ENCODE measurements around the gene RIPK1.
"Not testable (repeated sequence)": the region's sequence is repeated elsewhere in the genome, so short reads cannot be mapped to it uniquely, and the experiment has no call there.

The RIPK1 gene

GRCh38 chr6:3053231-3053508 is 15.1 kb upstream of the RIPK1 start:
- peak overlapping the region; percentile 73 to 84 (median 82) for H3K4me3 Mint-ChIP-seq
- no peak for TF ChIP-seq CTCF (IDR thresholded peaks at IDR 0.05; ENCODE audit: unreplicated experiment in 3 of 3)
- H3K36me3 Mint-ChIP-seq (ENCODE audit: low read depth): no peaks in the 10 kb centered on the region
- peaks cover 28% of the 10 kb centered on the region for H3K27me3 Mint-ChIP-seq (ENCODE audit: low read depth)
- peak overlapping the region in 1 of 3 experiments; percentile 3 for H3K27ac Mint-ChIP-seq
- H3K9me3 Mint-ChIP-seq: no peaks in the 10 kb centered on the region
- peaks cover 30% of the 10 kb centered on the region for H3K4me1 Mint-ChIP-seq

- H3K27me3 Mint-ChIP-seq (ENCODE audit: low read depth): peaks cover 23% of the 10 kb centered on the region
- not testable (repeated sequence) for H3K36me3 Mint-ChIP-seq (ENCODE audit: low read depth); H3K9me3 Mint-ChIP-seq
- peak overlapping the region; percentile 47 to 88 (median 70) for H3K27ac Mint-ChIP-seq
- peaks cover 30% of the 10 kb centered on the region for H3K4me1 Mint-ChIP-seq
- H3K4me3 Mint-ChIP-seq: peak overlapping the region; percentile 73 to 84 (median 82)
These were observed 13.8 kb upstream of the RIPK1 start for GRCh38 chr6:3054229-3055157.

- peak overlapping the region; percentile 73 to 84 (median 82) for H3K4me3 Mint-ChIP-seq
- not testable (repeated sequence) for H3K36me3 Mint-ChIP-seq (ENCODE audit: low read depth); H3K9me3 Mint-ChIP-seq
- peak overlapping the region; percentile 47 to 88 (median 70) for H3K27ac Mint-ChIP-seq
- H3K27me3 Mint-ChIP-seq (ENCODE audit: low read depth): peaks cover 26% of the 10 kb centered on the region
- peaks cover 30% of the 10 kb centered on the region for H3K4me1 Mint-ChIP-seq
These were observed 13.2 kb upstream of the RIPK1 start for GRCh38 chr6:3055158-3055499.

GRCh38 chr6:3057063-3057770 is 11.1 kb upstream of the RIPK1 start:
- Mint-ChIP-seq H3K27ac (no peak overlapping the region), H3K36me3 (ENCODE audit: low read depth) (no peaks in the 10 kb centered on the region), H3K9me3 (no peaks in the 10 kb centered on the region), H3K4me1 (peaks cover 28% of the 10 kb centered on the region), H3K4me3 (no peak overlapping the region), H3K27me3 (ENCODE audit: low read depth) (peaks cover 25% of the 10 kb centered on the region)
- TF ChIP-seq CTCF (IDR thresholded peaks at IDR 0.05; ENCODE audit: unreplicated experiment in 3 of 3): no peak

- H3K36me3 Mint-ChIP-seq (ENCODE audit: low read depth): no peaks in the 10 kb centered on the region
- no peak for TF ChIP-seq CTCF (IDR thresholded peaks at IDR 0.05; ENCODE audit: unreplicated experiment in 3 of 3)
These were observed 9.3 kb upstream of the RIPK1 start for GRCh38 chr6:3058957-3059356.

GRCh38 chr6:3060092-3060491 is 8.2 kb upstream of the RIPK1 start:
- not testable (repeated sequence) for H3K27ac Mint-ChIP-seq; H3K36me3 Mint-ChIP-seq (ENCODE audit: low read depth); H3K27me3 Mint-ChIP-seq (ENCODE audit: low read depth); H3K9me3 Mint-ChIP-seq; H3K4me1 Mint-ChIP-seq
- peak overlapping the region in 1 of 3 experiments; percentile 36 for H3K4me3 Mint-ChIP-seq

More at GRCh38 chr6:3058957-3059356, 9.3 kb upstream of the RIPK1 start:
- Mint-ChIP-seq H3K9me3 (no peaks in the 10 kb centered on the region), H3K4me1 (peaks cover 17% of the 10 kb centered on the region), H3K27ac (no peak overlapping the region), H3K4me3 (no peak overlapping the region), H3K27me3 (ENCODE audit: low read depth) (peaks cover 18% of the 10 kb centered on the region)

- Mint-ChIP-seq H3K27me3 (ENCODE audit: low read depth) (peaks cover 16% of the 10 kb centered on the region), H3K27ac (no peak overlapping the region), H3K9me3 (no peaks in the 10 kb centered on the region), H3K36me3 (ENCODE audit: low read depth) (peaks cover under 1% of the 10 kb centered on the region), H3K4me1 (no peaks in the 10 kb centered on the region), H3K4me3 (no peak overlapping the region)
- no peak for TF ChIP-seq CTCF (IDR thresholded peaks at IDR 0.05; ENCODE audit: unreplicated experiment in 3 of 3)
These were observed 6.8 kb upstream of the RIPK1 start for GRCh38 chr6:3061501-3061941.

- not testable (repeated sequence) for H3K4me1 Mint-ChIP-seq, H3K27ac Mint-ChIP-seq
These were observed 5.0 kb upstream of the RIPK1 start for GRCh38 chr6:3063340-3063732.

More at GRCh38 chr6:3063340-3063732, 5.0 kb upstream of the RIPK1 start:
- peaks cover 11% of the 10 kb centered on the region for H3K27me3 Mint-ChIP-seq (ENCODE audit: low read depth)
- H3K9me3 Mint-ChIP-seq; H3K36me3 Mint-ChIP-seq (ENCODE audit: low read depth): not testable (repeated sequence)
- H3K4me3 Mint-ChIP-seq: peak overlapping the region; percentile 78 to 90 (median 81)

Data from nephron (organoid).